Measurements from ENCODE around the gene KCNQ4. TPM values are rescaled to one million over a fixed set of nuclear protein-coding genes. Genes with fewer than 3 reads are reported as not detected.

KCNQ4 gene
- total and polyA plus RNA-seq, 2 of the 13 experiments (the other 11 are each of a cell fraction or from before 2014, with no cell fraction given) = 0.02 to 0.09 TPM

DNA sequence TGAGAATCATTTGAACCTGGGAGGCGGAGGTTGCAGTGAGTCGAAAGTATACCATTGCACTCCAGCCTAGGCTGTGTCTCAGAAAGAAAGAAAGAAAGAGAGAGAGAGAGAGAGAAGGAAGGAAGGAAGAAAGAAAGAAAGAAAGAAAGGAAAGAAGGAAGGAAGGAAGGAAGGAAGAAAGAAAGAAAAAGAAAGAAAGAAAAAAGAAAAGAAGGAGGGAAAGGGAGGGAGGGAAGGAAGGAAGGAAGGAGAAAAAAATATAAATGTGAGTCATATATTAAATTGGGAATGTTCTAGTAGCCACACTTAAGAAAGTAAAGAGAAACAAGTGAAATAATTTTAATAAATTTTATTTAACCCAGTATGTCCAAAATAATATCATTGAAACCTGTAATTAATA, 95.3 kb downstream of the KCNQ4 start:
- in situ Hi-C loops (cut with HindIII; ENCODE audit: extremely low pct_ligation_motif_present, low pct_unique_long_range_greater_than_20kb) (no loop called here), intact Hi-C loops (cut with micrococcal nuclease; ENCODE audit: unreplicated experiment) (no loop called here)
- Histone ChIP-seq H2AFZ (ENCODE audit: low read length) (no peak overlapping the region), H3K9me3 (ENCODE audit: low read length) (peaks cover 9% of the 10 kb centered on the region), H3K9ac (ENCODE audit: insufficient read depth, low read depth, low read length) (no peak overlapping the region), H3K27me3 (ENCODE audit: control insufficient read depth in 1 of 2, insufficient read depth in 2 of 2, low read length in 2 of 2) (peaks cover 1 to 6% of the 10 kb centered on the region in 2 experiments; a peak in 2 of 5 replicates), H3K4me2 (ENCODE audit: low read depth, low read length) (no peak overlapping the region), H3K27ac (ENCODE audit: extremely low read length, insufficient read depth, low read length) (no peak overlapping the region), H3K4me1 (ENCODE audit: insufficient read depth, low read length) (0 out of 2 replicates have a peak, but pooled peaks cover 7% of the 10 kb centered on the region), H3K4me3 (replicated peaks in 1 of 3; ENCODE audit: insufficient read depth in 1 of 3, low read depth in 2 of 3, low read length in 3 of 3) (no peak overlapping the region), H3K79me2 (ENCODE audit: insufficient read depth, low read length) (no peaks in the 10 kb centered on the region), H4K20me1 (ENCODE audit: insufficient read depth, low read length) (no peaks in the 10 kb centered on the region), H3K36me3 (replicated peaks in 1 of 2; ENCODE audit: control insufficient read depth in 1 of 2, insufficient read depth in 2 of 2, low read length in 2 of 2) (no peaks in the 10 kb centered on the region)
- POLR2A ChIA-PET = no interaction called here
- FAIRE-seq (no peak), ATAC-seq (no peak), DNase-seq (ENCODE audit: low spot score) (no peak)
- no TSS peak for BruUV-seq (replicated peaks)
- TF ChIP-seq ZNF234 (CRISPR knock-in tag; conservative IDR thresholded peaks at IDR 0.05) (no peak), ZNF543 (CRISPR knock-in tag; IDR thresholded peaks at IDR 0.05) (no peak), ZNF292 (CRISPR knock-in tag; IDR thresholded peaks at IDR 0.05; ENCODE audit: borderline replicate concordance, low read depth) (no peak), ZNF383 (CRISPR knock-in tag; IDR thresholded peaks at IDR 0.05; ENCODE audit: borderline replicate concordance) (no peak), REL (CRISPR knock-in tag; conservative IDR thresholded peaks at IDR 0.05) (no peak), AHR (CRISPR knock-in tag; IDR thresholded peaks at IDR 0.05) (no peak)
- CTCF ChIA-PET (ENCODE audit: low intra/inter-chr PET ratio, low total read pairs) = no interaction called here
- WGBS (ENCODE audit: low lambda C conversion rate) = 87% methylated on average over 2 of the region's 2 CpGs

DNA sequence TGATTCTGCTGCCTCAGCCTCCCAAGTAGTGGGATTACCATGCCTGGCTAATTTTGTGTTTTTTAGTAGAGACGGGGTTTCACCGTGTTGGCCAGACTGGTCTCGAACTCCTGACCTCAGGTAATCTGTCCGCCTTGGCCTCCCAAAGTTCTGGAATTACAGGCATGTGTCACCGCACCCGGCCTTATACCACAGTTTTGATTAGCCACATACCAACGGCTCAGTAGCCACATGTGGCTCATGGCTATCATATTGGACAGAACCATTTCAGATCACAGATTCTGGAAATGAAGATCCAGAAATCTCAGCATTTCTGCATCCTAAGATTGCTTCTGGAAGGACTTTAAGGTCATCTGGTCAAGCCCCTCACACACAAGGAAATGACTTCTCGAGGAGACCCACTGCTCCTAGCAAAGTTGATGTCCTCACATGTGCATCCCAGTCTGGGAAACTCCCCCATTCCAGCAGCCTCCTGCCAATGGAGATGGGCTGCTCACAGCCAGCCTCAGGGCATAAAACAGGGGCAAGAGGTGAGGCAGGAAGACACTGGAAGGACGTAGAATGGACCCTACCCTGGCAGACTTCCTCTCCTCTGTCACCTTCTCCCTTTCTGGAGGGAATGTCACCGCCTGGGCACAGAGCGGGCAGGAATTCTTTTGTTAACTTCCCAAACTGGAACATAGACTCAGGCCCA, 96.0 kb downstream of the KCNQ4 start:
- H3K27me3 ChIP-seq (ENCODE audit: control insufficient read depth in 1 of 2, insufficient read depth in 2 of 2, low read length in 2 of 2) = peaks cover 1 to 6% of the 10 kb centered on the region in 2 experiments; a peak in 2 of 5 replicates
- no peak overlapping the region for H3K4me3 ChIP-seq (replicated peaks in 1 of 3; ENCODE audit: insufficient read depth in 1 of 3, low read depth in 2 of 3, low read length in 3 of 3)
- FAIRE-seq (no peak), DNase-seq (ENCODE audit: low spot score) (no peak), ATAC-seq (no peak)
- intact Hi-C loops (cut with micrococcal nuclease; ENCODE audit: unreplicated experiment) (no loop called here), in situ Hi-C loops (cut with HindIII; ENCODE audit: extremely low pct_ligation_motif_present, low pct_unique_long_range_greater_than_20kb) (no loop called here)
- H3K36me3 ChIP-seq (replicated peaks in 1 of 2; ENCODE audit: control insufficient read depth in 1 of 2, insufficient read depth in 2 of 2, low read length in 2 of 2) = no peaks in the 10 kb centered on the region
- BruUV-seq (replicated peaks) = no TSS peak
- POLR2A ChIA-PET = no interaction called here
- 43% methylated on average over 11 of the region's 11 CpGs for WGBS (ENCODE audit: low lambda C conversion rate)
- H3K27ac ChIP-seq (ENCODE audit: extremely low read length, insufficient read depth, low read length) = no peak overlapping the region
- CTCF ChIA-PET (ENCODE audit: low intra/inter-chr PET ratio, low total read pairs) = no interaction called here
- H4K20me1 ChIP-seq (ENCODE audit: insufficient read depth, low read length) = no peaks in the 10 kb centered on the region
- H3K4me2 ChIP-seq (ENCODE audit: low read depth, low read length) = no peak overlapping the region
- no peak overlapping the region for H2AFZ ChIP-seq (ENCODE audit: low read length)
- peaks cover 9% of the 10 kb centered on the region for H3K9me3 ChIP-seq (ENCODE audit: low read length)
- H3K79me2 ChIP-seq (ENCODE audit: insufficient read depth, low read length) = no peaks in the 10 kb centered on the region
- 0 out of 2 replicates have a peak, but pooled peaks cover 7% of the 10 kb centered on the region for H3K4me1 ChIP-seq (ENCODE audit: insufficient read depth, low read length)
- H3K9ac ChIP-seq (ENCODE audit: insufficient read depth, low read depth, low read length) = no peak overlapping the region
- TF ChIP-seq ZNF83 (CRISPR knock-in tag; IDR thresholded peaks at IDR 0.05; ENCODE audit: borderline replicate concordance) = no peak
- no peak for TF ChIP-seq EED (CRISPR knock-in tag; IDR thresholded peaks at IDR 0.05)
- TF ChIP-seq ZNF670 (CRISPR knock-in tag; IDR thresholded peaks at IDR 0.05; ENCODE audit: borderline replicate concordance) = no peak
- TF ChIP-seq ZNF773 (CRISPR knock-in tag; IDR thresholded peaks at IDR 0.05; ENCODE audit: borderline replicate concordance) = no peak
- TF ChIP-seq, protein P1, sequence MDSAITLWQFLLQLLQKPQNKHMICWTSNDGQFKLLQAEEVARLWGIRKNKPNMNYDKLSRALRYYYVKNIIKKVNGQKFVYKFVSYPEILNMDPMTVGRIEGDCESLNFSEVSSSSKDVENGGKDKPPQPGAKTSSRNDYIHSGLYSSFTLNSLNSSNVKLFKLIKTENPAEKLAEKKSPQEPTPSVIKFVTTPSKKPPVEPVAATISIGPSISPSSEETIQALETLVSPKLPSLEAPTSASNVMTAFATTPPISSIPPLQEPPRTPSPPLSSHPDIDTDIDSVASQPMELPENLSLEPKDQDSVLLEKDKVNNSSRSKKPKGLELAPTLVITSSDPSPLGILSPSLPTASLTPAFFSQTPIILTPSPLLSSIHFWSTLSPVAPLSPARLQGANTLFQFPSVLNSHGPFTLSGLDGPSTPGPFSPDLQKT (CRISPR knock-in tag; IDR thresholded peaks at IDR 0.05; ENCODE audit: borderline replicate concordance) = no peak
- TF ChIP-seq, protein P2, sequence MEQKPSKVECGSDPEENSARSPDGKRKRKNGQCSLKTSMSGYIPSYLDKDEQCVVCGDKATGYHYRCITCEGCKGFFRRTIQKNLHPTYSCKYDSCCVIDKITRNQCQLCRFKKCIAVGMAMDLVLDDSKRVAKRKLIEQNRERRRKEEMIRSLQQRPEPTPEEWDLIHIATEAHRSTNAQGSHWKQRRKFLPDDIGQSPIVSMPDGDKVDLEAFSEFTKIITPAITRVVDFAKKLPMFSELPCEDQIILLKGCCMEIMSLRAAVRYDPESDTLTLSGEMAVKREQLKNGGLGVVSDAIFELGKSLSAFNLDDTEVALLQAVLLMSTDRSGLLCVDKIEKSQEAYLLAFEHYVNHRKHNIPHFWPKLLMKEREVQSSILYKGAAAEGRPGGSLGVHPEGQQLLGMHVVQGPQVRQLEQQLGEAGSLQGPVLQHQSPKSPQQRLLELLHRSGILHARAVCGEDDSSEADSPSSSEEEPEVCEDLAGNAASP (CRISPR knock-in tag; IDR thresholded peaks at IDR 0.05; ENCODE audit: borderline replicate concordance) = no peak
- no peak for TF ChIP-seq IRX3 (CRISPR knock-in tag; IDR thresholded peaks at IDR 0.05; ENCODE audit: borderline replicate concordance, low read depth)

Data from HepG2 (cell line).